Psoas muscle (tissue), 8 donors: ENCODE results near the gene CLASP1. TPM values are rescaled to one million over a fixed set of nuclear protein-coding genes. Genes with fewer than 3 reads are reported as not detected.

Experiments used
- ATAC-seq, 4 donors: fragments of 200-7000 bp; cut with Tn5 transposase; one replicate each; pipeline ENCODE4 v1.9.1; 2020; ENCODE audit warnings: moderate library complexity in 3 of 4, mild to moderate bottlenecking in 2 of 4
- DNase-seq, 2 donors: peaks; one replicate each; pipeline ENCODE4 v3.0.0-alpha.2; 2020
- H3K27ac ChIP-seq: fragments of 200-600 bp; one replicate; pipeline ENCODE4 v1.8.0; 2022
- H3K27me3 ChIP-seq, 3 donors: fragments of 200-600 bp in 1 of 3; one replicate each; pipeline versions ENCODE4 v1.6.1 to v1.8.0; 2013 to 2022; ENCODE audit warnings: low read length in 2 of 3, mild to moderate bottlenecking in 2 of 3, moderate library complexity in 1 of 3; ENCODE audit not compliant: insufficient read depth in 3 of 3
- H3K36me3 ChIP-seq, 2 donors: fragments of 200-600 bp in 1 of 2; one replicate each; pipeline versions ENCODE4 v1.6.1 to v1.8.0; 2013 to 2022; ENCODE audit warnings: low read depth in 1 of 2, mild to moderate bottlenecking in 1 of 2, moderate library complexity in 1 of 2; ENCODE audit not compliant: insufficient read depth in 1 of 2
- H3K4me1 ChIP-seq: fragments of 200-600 bp; one replicate; pipeline ENCODE4 v1.8.0; 2022
- H3K4me3 ChIP-seq: fragments of 200-600 bp; one replicate; pipeline ENCODE4 v1.8.0; 2022; ENCODE audit warnings: mild to moderate bottlenecking
- H3K9me3 ChIP-seq: fragments of 200-600 bp; one replicate; pipeline ENCODE4 v1.8.0; 2022
- CTCF ChIP-seq: fragments of 200-600 bp; IDR thresholded peaks from one replicate; pipeline ENCODE4 v1.8.0; 2022; ENCODE audit warnings: antibody characterized with exemption
- WGBS, 3 donors: extraction: QIAGEN DNeasy Blood & Tissue Kit; methylation state at CpG; one replicate each; pipeline versions ENCODE4 v1.1.6 to v1.1.7; 2013; 5-methylcytosine and 5-hydroxymethylcytosine counted together
- intact Hi-C, 2 donors: fragments of 100-400 bp; cut with DNase I; formaldehyde crosslinking; loops; one replicate each; pipeline versions ENCODE4 v1.11.0 to v1.14.2; 2022
- polyA plus RNA-seq, 3 donors: library from polyadenylated mRNA; stranded (reverse); fragments of 200-250 nt; gene quantifications; one replicate each; pipeline ENCODE4 v1.2.3, GENCODE V29; 2013
- total RNA-seq, 4 donors: library from RNA; stranded (reverse); fragmentation: NEBNext Ultra II Directional in 2 of 4; extraction: Animal tissue kit (Norgen Biotek cat#: 25700) in 2 of 4; gene quantifications; one replicate each; pipeline versions ENCODE4 v1.2.1 to v1.2.4, GENCODE V29; 2021 to 2023
- donor health status: healthy with polysubstance abuse.
- donor health status: DM: no; HTN: no; CAD: no; lungs with moderate emphysema.
- donor health status: Bipolar disorder and iron deficiency.
- donor health status: healthy.
- donor health status: DM: yes; HTN: yes; CAD: no.
- donor health status: DM: no; HTN: no; CAD: no.
- donor health status: DM: no; HTN: no; CAD: no.
- donor health status: DM: yes; HTN: yes; CAD: no.

CLASP1 gene
- total and polyA plus RNA-seq, 7 donors: 11.6 to 60.7 (median 38.8) TPM

GRCh38 chr2:121502246-121502645 is 147.0 kb downstream of the CLASP1 start:
- Histone ChIP-seq H3K9me3 (peaks cover 4% of the 10 kb centered on the region), H3K27ac (peak overlapping the region; percentile 63), H3K27me3 (no peaks in the 10 kb centered on the region), H3K4me1 (peaks cover 66% of the 10 kb centered on the region), H3K4me3 (no peak overlapping the region), H3K36me3 (peaks cover 0 to 21% of the 10 kb centered on the region in 2 donors)
- WGBS, 3 donors: 58 to 76% (median 62%) methylated on average over 5 of the region's 5 CpGs
- ATAC-seq (peak; percentile 39 to 85 (median 82)), DNase-seq (no peak)
- intact Hi-C loops: no loop called here
- TF ChIP-seq CTCF: no peak

DNA sequence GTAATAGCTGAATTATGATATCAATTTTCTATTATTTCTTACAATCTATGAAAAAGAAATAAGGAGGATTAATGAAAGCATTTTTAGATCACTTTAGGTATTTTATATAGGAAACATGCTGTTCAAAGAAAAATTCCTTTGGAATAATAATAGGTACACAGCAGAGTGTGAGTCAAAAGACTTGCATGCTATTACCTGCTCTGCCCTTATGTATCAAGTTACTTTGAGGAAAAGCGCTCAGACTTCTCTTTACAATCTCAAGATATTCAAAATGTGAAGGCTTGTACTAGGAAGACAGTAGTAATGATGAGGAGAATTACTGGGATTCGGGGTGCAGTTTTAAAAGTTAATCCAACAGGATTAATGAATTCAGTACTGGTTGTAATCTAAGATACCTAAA is 147.7 kb downstream of the CLASP1 start:
- intact Hi-C loops: no loop called here
- H3K4me1 ChIP-seq: peaks cover 63% of the 10 kb centered on the region

DNA sequence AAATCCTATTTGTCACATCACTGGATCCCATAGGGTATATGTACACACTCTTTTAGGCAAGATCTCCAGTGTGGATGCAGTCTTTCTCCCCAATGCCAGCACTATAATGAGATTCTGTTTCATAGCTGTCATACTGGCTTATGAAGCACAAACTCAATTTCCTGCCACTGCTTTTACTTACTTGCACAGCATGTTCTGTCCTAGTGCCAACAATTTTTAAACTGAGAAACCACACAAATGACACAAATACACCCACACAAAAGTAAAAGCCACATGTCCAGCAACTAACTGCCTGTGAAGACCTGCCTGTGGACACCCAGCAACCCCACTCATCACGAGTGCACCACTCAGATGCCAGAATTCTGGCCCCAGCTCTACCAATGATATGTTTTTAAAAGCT is 148.2 kb downstream of the CLASP1 start:
- intact Hi-C loops: no loop called here
- Histone ChIP-seq H3K4me1 (peaks cover 58% of the 10 kb centered on the region), H3K9me3 (peaks cover 4% of the 10 kb centered on the region), H3K36me3 (peaks cover 2 to 21% of the 10 kb centered on the region in 2 donors), H3K27me3 (no peaks in the 10 kb centered on the region), H3K27ac (peak overlapping the region; percentile 63), H3K4me3 (no peak overlapping the region)
- ATAC-seq (peak in 3 of 4 donors; percentile 37 to 65 (median 42)), DNase-seq (no peak)
- no peak for TF ChIP-seq CTCF
- WGBS, 3 donors: 26 to 63% (median 28%) methylated on average over 1 of the region's 1 CpG

More for the DNA sequence above, 147.7 kb downstream of the CLASP1 start:
- peaks cover 0 to 21% of the 10 kb centered on the region in 2 donors for H3K36me3 ChIP-seq
- TF ChIP-seq CTCF: no peak
- no peak overlapping the region for H3K4me3 ChIP-seq
- H3K27ac ChIP-seq: peak overlapping the region; percentile 63
- 39 to 70% (median 40%) methylated on average over 2 of the region's 2 CpGs for WGBS, 3 donors
- peak in 3 of 4 donors; percentile 32 to 55 (median 46) for ATAC-seq
- H3K27me3 ChIP-seq: no peaks in the 10 kb centered on the region
- DNase-seq: no peak
- peaks cover 4% of the 10 kb centered on the region for H3K9me3 ChIP-seq

GRCh38 chr2:121498731-121499130 is 150.5 kb downstream of the CLASP1 start:
- no peak overlapping the region for H3K4me3 ChIP-seq
- peaks cover 35% of the 10 kb centered on the region for H3K4me1 ChIP-seq
- ATAC-seq (no peak), DNase-seq (no peak)
- no peak overlapping the region for H3K27ac ChIP-seq
- no peak for TF ChIP-seq CTCF
- H3K27me3 ChIP-seq: no peaks in the 10 kb centered on the region
- H3K36me3 ChIP-seq: peaks cover 5 to 21% of the 10 kb centered on the region in 2 donors
- intact Hi-C loops: no loop called here
- peaks cover 4% of the 10 kb centered on the region for H3K9me3 ChIP-seq
- 94 to 100% (median 97%) methylated on average over 1 of the region's 1 CpG for WGBS, 3 donors

GRCh38 chr2:121492409-121492808 is 156.9 kb downstream of the CLASP1 start:
- WGBS, 3 donors: 84 to 87% (median 84%) methylated on average over 3 of the region's 3 CpGs
- intact Hi-C loops: no loop called here
- ATAC-seq: no peak

More at GRCh38 chr2:121492409-121492808, 156.9 kb downstream of the CLASP1 start:
- H3K9me3 ChIP-seq: no peaks in the 10 kb centered on the region
- no peak for DNase-seq
- peaks cover 60% of the 10 kb centered on the region for H3K4me1 ChIP-seq
- no peaks in the 10 kb centered on the region for H3K27me3 ChIP-seq
- no peak overlapping the region for H3K27ac ChIP-seq
- peaks cover 0 to 5% of the 10 kb centered on the region in 2 donors for H3K36me3 ChIP-seq
- no peak for TF ChIP-seq CTCF
- no peak overlapping the region for H3K4me3 ChIP-seq
